ENCODE measurements around the gene KRTAP29-1.

The KRTAP29-1 gene

GRCh38 chr17:41322903-41323895 is 20.5 kb upstream of the KRTAP29-1 start:
- no peak for DNase-seq
- no peak for ATAC-seq
- Mint-ChIP-seq H3K27me3 (no peaks in the 10 kb centered on the region), H3K9me3 (peaks cover 13% of the 10 kb centered on the region), H3K4me3 (no peak overlapping the region), H3K36me3 (ENCODE audit: low read depth) (peaks cover 3% of the 10 kb centered on the region), H3K27ac (no peak overlapping the region), H3K4me1 (peaks cover 28% of the 10 kb centered on the region)

DNA sequence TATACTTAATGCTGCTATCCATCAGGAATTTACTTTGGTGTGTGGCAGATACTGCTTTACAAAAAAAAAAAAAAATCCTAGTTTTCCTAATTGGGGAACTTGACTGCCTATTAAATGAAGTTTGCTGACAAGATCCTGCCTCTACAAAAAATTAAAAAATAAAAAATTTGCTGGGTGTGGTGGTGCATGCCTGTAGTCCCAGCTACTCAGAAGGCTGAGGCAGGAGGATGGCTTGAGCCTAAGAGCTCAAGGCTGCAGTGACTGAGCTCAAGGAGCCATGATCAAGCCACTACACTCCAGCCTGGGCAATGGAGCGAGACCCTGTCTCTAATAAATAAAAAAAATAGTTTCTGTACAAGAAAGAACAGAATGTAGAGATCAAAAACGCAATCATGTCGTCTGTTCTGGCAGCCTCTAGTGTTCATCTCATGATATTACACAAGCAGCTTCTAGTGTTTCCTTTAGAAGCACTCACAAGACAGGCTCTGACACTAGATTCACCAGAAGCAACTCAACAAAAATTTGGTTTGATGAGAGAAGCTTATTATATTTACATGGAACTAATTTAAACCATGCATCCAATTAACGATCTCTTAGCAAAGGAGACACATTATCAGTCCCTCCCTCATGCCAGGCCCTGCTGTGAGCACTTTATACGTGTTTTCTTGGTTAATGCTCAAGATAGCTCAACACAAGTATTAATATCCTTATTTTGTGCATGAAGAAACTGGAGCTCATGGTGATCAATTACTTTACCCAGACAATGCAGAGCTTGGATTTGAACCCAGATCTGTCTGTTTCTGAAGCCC is 19.6 kb upstream of the KRTAP29-1 start:
- H3K9me3 Mint-ChIP-seq: peaks cover 13% of the 10 kb centered on the region

DNA sequence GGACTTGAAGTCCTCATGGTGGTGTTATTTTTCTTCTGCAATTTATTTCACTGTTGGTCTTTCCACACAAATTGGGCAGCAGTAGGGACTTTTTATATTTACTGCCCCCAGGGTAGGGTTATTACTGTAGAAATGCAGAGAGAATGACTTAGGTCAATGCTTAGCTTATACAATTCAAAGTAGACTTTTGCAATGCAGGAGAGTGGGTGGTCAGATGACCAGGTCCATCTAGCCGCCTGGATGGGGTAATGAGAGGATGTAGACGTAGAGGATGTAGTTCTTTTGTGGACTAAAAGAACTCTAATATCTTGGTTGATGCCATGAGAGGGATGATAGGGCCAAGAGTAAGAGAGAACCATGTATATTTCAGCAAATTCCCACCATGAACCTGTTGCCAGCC is 15.6 kb upstream of the KRTAP29-1 start:
- H3K27me3 Mint-ChIP-seq: no peaks in the 10 kb centered on the region
- peaks cover 13% of the 10 kb centered on the region for H3K9me3 Mint-ChIP-seq
- DNase-seq (no peak), ATAC-seq (no peak)
- no peak overlapping the region for H3K4me3 Mint-ChIP-seq
- H3K27ac Mint-ChIP-seq: no peak overlapping the region
- peaks cover 3% of the 10 kb centered on the region for H3K36me3 Mint-ChIP-seq (ENCODE audit: low read depth)
- H3K4me1 Mint-ChIP-seq: peaks cover 12% of the 10 kb centered on the region

More for the DNA sequence above, 19.6 kb upstream of the KRTAP29-1 start:
- ATAC-seq (no peak), DNase-seq (no peak)
- H3K27me3 Mint-ChIP-seq: no peaks in the 10 kb centered on the region
- no peak overlapping the region for H3K4me3 Mint-ChIP-seq
- peaks cover 26% of the 10 kb centered on the region for H3K4me1 Mint-ChIP-seq
- H3K36me3 Mint-ChIP-seq (ENCODE audit: low read depth): peaks cover 3% of the 10 kb centered on the region
- no peak overlapping the region for H3K27ac Mint-ChIP-seq

DNA sequence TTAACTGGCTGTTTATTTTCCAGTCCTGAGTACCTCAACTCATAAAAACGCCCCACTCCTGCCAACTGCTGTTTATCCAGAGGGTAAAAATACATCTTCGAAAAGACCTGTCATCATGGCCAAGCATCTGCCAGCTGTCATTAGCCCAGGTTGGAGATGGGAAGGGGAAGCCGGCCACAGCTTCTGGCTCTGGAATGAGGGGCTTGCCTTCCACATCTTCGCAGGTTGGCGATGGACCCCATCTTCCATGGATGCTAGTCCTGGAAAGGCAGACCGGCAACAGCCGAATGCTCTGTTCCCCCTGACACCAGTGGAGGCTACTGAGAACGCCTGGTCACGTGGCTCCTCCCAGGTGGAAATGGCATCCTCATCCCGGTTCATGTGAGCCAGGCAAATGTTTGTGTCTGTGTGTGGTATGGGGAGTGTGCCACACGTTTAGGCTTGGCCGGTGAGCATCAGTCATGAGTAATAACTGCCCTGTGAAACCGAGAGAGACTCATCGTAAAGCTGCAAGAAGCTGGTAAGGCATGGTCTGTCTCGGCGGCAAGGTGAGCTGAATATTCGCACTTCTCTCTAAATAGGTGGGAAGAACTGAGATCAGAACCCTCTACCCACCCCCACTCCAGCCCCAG is 13.3 kb upstream of the KRTAP29-1 start:
- Mint-ChIP-seq H3K4me3 (no peak overlapping the region), H3K27me3 (no peaks in the 10 kb centered on the region), H3K27ac (no peak overlapping the region), H3K9me3 (peaks cover 13% of the 10 kb centered on the region), H3K4me1 (peaks cover 5% of the 10 kb centered on the region), H3K36me3 (ENCODE audit: low read depth) (peaks cover 3% of the 10 kb centered on the region)
- ATAC-seq (no peak), DNase-seq (no peak)

- no peak within 1 kb of the TSS for H3K27ac Mint-ChIP-seq
Measured at GRCh38 chr17:41315204-41315794, 12.6 kb upstream of the KRTAP29-1 start, which contains the start of gene KRTAP17-1. TSS of gene KRTAP17-1 (minus strand) at chr17:41315710. CDS start at chr17:41315650, 60 bp downstream.

DNA sequence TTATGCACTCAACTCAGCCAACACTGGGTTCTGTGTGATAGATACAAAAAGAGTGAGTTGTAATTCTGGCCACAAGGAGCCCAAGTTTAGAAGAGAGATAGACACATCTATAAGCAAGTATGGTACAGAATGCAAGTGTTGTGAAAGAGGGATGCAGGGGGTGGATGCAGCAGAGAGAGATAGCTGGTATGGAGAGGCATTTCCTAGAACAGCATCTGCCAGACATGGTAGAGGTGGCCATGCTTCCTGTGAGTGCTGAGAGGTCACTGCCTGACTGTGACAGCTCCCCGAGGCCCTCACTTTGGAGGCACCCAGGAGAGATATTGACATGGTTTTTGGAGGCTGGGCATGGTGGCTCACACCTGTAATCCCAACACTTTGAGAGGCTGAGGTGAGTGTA is 8.5 kb upstream of the KRTAP29-1 start:
- no peaks in the 10 kb centered on the region for H3K9me3 Mint-ChIP-seq
- ATAC-seq (no peak), DNase-seq (no peak)
- no peak overlapping the region for H3K27ac Mint-ChIP-seq
- H3K27me3 Mint-ChIP-seq: no peaks in the 10 kb centered on the region
- H3K4me3 Mint-ChIP-seq: no peak overlapping the region
- no peaks in the 10 kb centered on the region for H3K36me3 Mint-ChIP-seq (ENCODE audit: low read depth)
- H3K4me1 Mint-ChIP-seq: peaks cover 45% of the 10 kb centered on the region

More at GRCh38 chr17:41315204-41315794, 12.6 kb upstream of the KRTAP29-1 start, which contains the start of gene KRTAP17-1:
- no peak within 1 kb of the TSS for H3K4me3 Mint-ChIP-seq
- H3K36me3 Mint-ChIP-seq (ENCODE audit: low read depth): peaks cover 3% of the 10 kb centered on the region
- H3K4me1 Mint-ChIP-seq: peaks cover 11% of the 10 kb centered on the region
- H3K27me3 Mint-ChIP-seq: no peaks in the 10 kb centered on the region
- no peak for DNase-seq
- ATAC-seq: no peak
- H3K9me3 Mint-ChIP-seq: peaks cover 13% of the 10 kb centered on the region

DNA sequence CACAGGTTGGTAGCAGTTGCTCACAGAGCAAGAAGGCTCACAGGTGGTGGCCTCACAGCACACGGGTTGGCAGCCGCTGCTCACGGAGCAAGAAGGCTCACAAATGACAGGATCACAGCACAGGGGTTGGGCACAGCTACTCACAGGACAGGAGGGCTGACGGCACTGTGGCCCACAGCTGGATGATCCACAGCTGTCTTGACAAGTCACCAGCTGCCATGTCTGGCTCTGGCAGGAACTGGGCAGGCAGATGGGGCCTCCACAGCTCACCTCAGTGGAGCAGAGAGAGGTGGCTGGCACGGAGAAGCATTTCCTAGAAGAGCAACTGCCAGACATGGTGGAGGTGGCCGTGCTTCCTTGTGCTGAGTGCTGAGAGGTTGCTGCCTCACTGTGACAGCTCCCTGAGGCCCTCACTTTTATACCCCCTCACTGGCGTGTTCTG is 6.3 kb upstream of the KRTAP29-1 start, which contains the start of gene KRTAP16-1:
Gene KRTAP16-1 (minus strand): TSS at position 392 of the 442 bp plus-strand sequence. CDS start 56 bp downstream, at position 336.
- Mint-ChIP-seq H3K4me3 (peak within 1 kb of the TSS; percentile 32), H3K9me3 (no peaks in the 10 kb centered on the region), H3K27me3 (no peaks in the 10 kb centered on the region), H3K27ac (peak within 1 kb of the TSS; percentile 78), H3K36me3 (ENCODE audit: low read depth) (no peaks in the 10 kb centered on the region), H3K4me1 (peaks cover 45% of the 10 kb centered on the region)
- ATAC-seq: peak; percentile 51
- DNase-seq: peak; percentile 33

GRCh38 chr17:41308251-41308917 is 5.7 kb upstream of the KRTAP29-1 start:
- peak; percentile 73 for ATAC-seq

GRCh38 chr17:41307647-41308046 is 5.0 kb upstream of the KRTAP29-1 start:
- peaks cover 43% of the 10 kb centered on the region for H3K4me1 Mint-ChIP-seq
- H3K4me3 Mint-ChIP-seq: peak overlapping the region; percentile 0
- no peak for DNase-seq

More at GRCh38 chr17:41308251-41308917, 5.7 kb upstream of the KRTAP29-1 start:
- DNase-seq: peak; percentile 49
- Mint-ChIP-seq H3K9me3 (no peaks in the 10 kb centered on the region), H3K27me3 (no peaks in the 10 kb centered on the region), H3K27ac (peak overlapping the region; percentile 78), H3K4me1 (peaks cover 44% of the 10 kb centered on the region), H3K36me3 (ENCODE audit: low read depth) (no peaks in the 10 kb centered on the region), H3K4me3 (peak overlapping the region; percentile 32)

DNA sequence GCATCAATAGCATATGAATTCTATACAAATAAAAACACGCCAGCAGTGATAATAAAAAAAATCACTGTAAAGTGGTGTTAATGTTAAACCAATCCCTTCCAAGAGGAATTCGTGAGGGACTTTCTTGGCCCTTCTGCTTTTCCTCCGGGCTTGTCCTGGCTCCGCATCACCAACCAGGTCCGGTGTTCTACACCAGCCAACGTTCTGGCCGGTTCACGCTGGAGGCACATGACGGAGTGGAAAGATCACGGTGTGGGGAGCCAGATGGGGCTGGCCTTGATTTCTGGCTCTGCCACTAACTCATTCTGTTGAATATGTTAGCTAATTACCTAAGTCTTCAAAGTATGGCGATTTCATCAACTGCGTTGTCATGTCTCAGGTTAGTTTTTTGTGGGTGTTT is 1.4 kb upstream of the KRTAP29-1 start:
- Mint-ChIP-seq H3K9me3 (peaks cover 6% of the 10 kb centered on the region), H3K27ac (no peak overlapping the region), H3K27me3 (no peaks in the 10 kb centered on the region), H3K36me3 (ENCODE audit: low read depth) (no peaks in the 10 kb centered on the region), H3K4me3 (no peak overlapping the region), H3K4me1 (peaks cover 35% of the 10 kb centered on the region)
- no peak for DNase-seq
- ATAC-seq: no peak

More at GRCh38 chr17:41307647-41308046, 5.0 kb upstream of the KRTAP29-1 start:
- Mint-ChIP-seq H3K36me3 (ENCODE audit: low read depth) (no peaks in the 10 kb centered on the region), H3K27ac (peak overlapping the region; percentile 78), H3K27me3 (no peaks in the 10 kb centered on the region), H3K9me3 (no peaks in the 10 kb centered on the region)
- no peak for ATAC-seq

GRCh38 chr17:41302981-41303380 is 330 bp upstream of the KRTAP29-1 start:
- no peaks in the 10 kb centered on the region for H3K36me3 Mint-ChIP-seq (ENCODE audit: low read depth)
- H3K4me1 Mint-ChIP-seq: peaks cover 24% of the 10 kb centered on the region
- no peak overlapping the region for H3K4me3 Mint-ChIP-seq
- no peak overlapping the region for H3K27ac Mint-ChIP-seq
- H3K9me3 Mint-ChIP-seq: peaks cover 6% of the 10 kb centered on the region
- H3K27me3 Mint-ChIP-seq: no peaks in the 10 kb centered on the region
- DNase-seq (no peak), ATAC-seq (no peak)

- no peaks in the 10 kb centered on the region for H3K36me3 Mint-ChIP-seq (ENCODE audit: low read depth)
- H3K4me1 Mint-ChIP-seq: peaks cover 12% of the 10 kb centered on the region
- no peak for ATAC-seq
- no peak for DNase-seq
- peaks cover 6% of the 10 kb centered on the region for H3K9me3 Mint-ChIP-seq
- H3K27ac Mint-ChIP-seq: no peak overlapping the region
- H3K27me3 Mint-ChIP-seq: no peaks in the 10 kb centered on the region
- no peak overlapping the region for H3K4me3 Mint-ChIP-seq
Measured at GRCh38 chr17:41301204-41301790, 1.4 kb downstream of the KRTAP29-1 start.

Measured in activated naive CD8-positive, alpha-beta T cell treated with anti-CD3 and anti-CD28 coated beads, Interleukin-2, amount 50 U/mL, for 24 hours (primary cell).